ENCODE data around the gene TOP1.

- no peak for TF ChIP-seq CTCF (IDR thresholded peaks at IDR 0.05)
- no peak for TF ChIP-seq POLR2A (IDR thresholded peaks at IDR 0.05)
Measured at GRCh38 chr20:41143354-41143753, 114.7 kb downstream of the TOP1 start.
